ENCODE results near the gene ZNF304. TPM values are rescaled to one million over a fixed set of nuclear protein-coding genes. Genes with fewer than 3 reads are reported as not detected.

ZNF304 gene
- total RNA-seq, 1 donor from 2014 or later: 15.8 TPM

GRCh38 chr19:57389730-57390598 lies 38.9 kb downstream of the ZNF304 start, which contains the start of gene ZNF548:
ZNF548 (plus strand) TSS chr19:57389854; CDS start chr19:57390100, 246 bp downstream.
- Mint-ChIP-seq H3K4me3 (ENCODE audit: unreplicated experiment) (peak within 1 kb of the TSS; percentile 98), H3K9me3 (ENCODE audit: unreplicated experiment) (peaks cover 11% of the 10 kb centered on the region), H3K27me3 (ENCODE audit: unreplicated experiment) (peaks cover 7% of the 10 kb centered on the region), H3K27ac (ENCODE audit: unreplicated experiment) (peak within 1 kb of the TSS; percentile 92), H3K4me1 (ENCODE audit: low read depth, unreplicated experiment) (peaks cover 5% of the 10 kb centered on the region), H3K36me3 (ENCODE audit: unreplicated experiment) (peaks cover 6% of the 10 kb centered on the region)
- peak; percentile 97 for DNase-seq
- TF ChIP-seq CTCF (IDR thresholded peaks at IDR 0.05; ENCODE audit: partially characterized antibody, unreplicated experiment): no peak

- Mint-ChIP-seq H3K27me3 (ENCODE audit: unreplicated experiment) (no peaks in the 10 kb centered on the region), H3K27ac (ENCODE audit: unreplicated experiment) (no peak overlapping the region), H3K9me3 (ENCODE audit: unreplicated experiment) (peaks cover 5% of the 10 kb centered on the region), H3K4me3 (ENCODE audit: unreplicated experiment) (no peak overlapping the region), H3K4me1 (ENCODE audit: low read depth, unreplicated experiment) (peaks cover 4% of the 10 kb centered on the region), H3K36me3 (ENCODE audit: unreplicated experiment) (peaks cover 28% of the 10 kb centered on the region)
- DNase-seq: no peak
- no peak for TF ChIP-seq CTCF (IDR thresholded peaks at IDR 0.05; ENCODE audit: partially characterized antibody, unreplicated experiment)
Measured at GRCh38 chr19:57395710-57396109, 44.6 kb downstream of the ZNF304 start.

- Mint-ChIP-seq H3K27me3 (ENCODE audit: unreplicated experiment) (no peaks in the 10 kb centered on the region), H3K36me3 (ENCODE audit: unreplicated experiment) (peaks cover 37% of the 10 kb centered on the region), H3K9me3 (ENCODE audit: unreplicated experiment) (peaks cover 3% of the 10 kb centered on the region)
Measured at GRCh38 chr19:57398868-57399267, 47.8 kb downstream of the ZNF304 start.

GRCh38 chr19:57403737-57404563 lies 52.9 kb downstream of the ZNF304 start:
- Mint-ChIP-seq H3K27ac (ENCODE audit: unreplicated experiment) (no peak overlapping the region), H3K4me3 (ENCODE audit: unreplicated experiment) (no peak overlapping the region), H3K4me1 (ENCODE audit: low read depth, unreplicated experiment) (no peaks in the 10 kb centered on the region), H3K27me3 (ENCODE audit: unreplicated experiment) (no peaks in the 10 kb centered on the region), H3K9me3 (ENCODE audit: unreplicated experiment) (no peaks in the 10 kb centered on the region), H3K36me3 (ENCODE audit: unreplicated experiment) (peaks cover 14% of the 10 kb centered on the region)
- no peak for DNase-seq
- no peak for TF ChIP-seq CTCF (IDR thresholded peaks at IDR 0.05; ENCODE audit: partially characterized antibody, unreplicated experiment)

More at GRCh38 chr19:57398868-57399267, 47.8 kb downstream of the ZNF304 start:
- no peak for DNase-seq
- no peak overlapping the region for H3K4me3 Mint-ChIP-seq (ENCODE audit: unreplicated experiment)
- no peak for TF ChIP-seq CTCF (IDR thresholded peaks at IDR 0.05; ENCODE audit: partially characterized antibody, unreplicated experiment)
- H3K27ac Mint-ChIP-seq (ENCODE audit: unreplicated experiment): no peak overlapping the region
- H3K4me1 Mint-ChIP-seq (ENCODE audit: low read depth, unreplicated experiment): peaks cover 2% of the 10 kb centered on the region

Data from glutamatergic neuron (in vitro differentiated cells).